Erythroblast (primary cell): ENCODE results near the gene ZFAND6.

Source experiments
- GATA1 ChIP-seq: IDR thresholded peaks from 2 replicates; pipeline ENCODE4 v1.6.1; 2011; ENCODE audit warnings: low read depth, mild to moderate bottlenecking, control low read depth, low read length, moderate library complexity
- POLR2A ChIP-seq: IDR thresholded peaks from 2 replicates; pipeline ENCODE4 v1.6.1; 2011; ENCODE audit warnings: mild to moderate bottlenecking, low read length

DNA sequence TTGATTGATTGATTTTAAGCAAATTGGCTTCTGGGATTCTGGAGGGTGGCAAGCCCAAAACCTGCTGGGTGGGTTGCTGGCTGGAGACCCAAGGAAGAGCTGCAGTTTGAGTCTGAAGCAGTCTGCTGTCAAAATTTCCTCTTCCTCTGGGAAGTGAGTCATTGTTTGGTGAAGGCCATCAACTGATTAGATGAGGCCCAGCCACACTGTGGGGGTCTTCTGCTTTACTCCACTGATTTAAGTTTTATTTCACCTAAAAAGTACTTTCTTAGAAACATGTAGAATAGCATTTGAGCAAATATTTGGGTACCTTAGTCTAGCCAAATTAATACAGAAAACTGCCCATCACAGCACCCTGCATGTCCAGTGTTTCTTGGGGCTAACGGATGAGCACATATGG, 127.1 kb downstream of the ZFAND6 start:
- TF ChIP-seq POLR2A: no peak
- TF ChIP-seq GATA1: no peak
